OCI-LY1 (cell line): ENCODE data around the gene MAPK1.
A peak's percentile ranks its signal among the peaks of the same experiment; 100 is the strongest.

ENCODE experiments used
- H2AFZ ChIP-seq: fragments of 200-600 bp; sonication (generic), shearing (Covaris generic); 2 replicates; pipeline ENCODE4 v1.6.0; 2014; ENCODE audit warnings: antibody characterized with exemption, mild to moderate bottlenecking, low read length
- H3F3A ChIP-seq: fragments of 200-600 bp; sonication (generic), shearing (Covaris generic); 2 replicates; pipeline ENCODE4 v1.6.0; 2014; ENCODE audit warnings: mild to moderate bottlenecking, antibody characterized with exemption, low read length, moderate library complexity; ENCODE audit not compliant: insufficient read depth
- H3K27ac ChIP-seq: fragments of 200-600 bp; sonication (generic); 2 replicates; pipeline ENCODE4 v1.5.1; 2014; ENCODE audit warnings: low read length, mixed run types, mild to moderate bottlenecking, low read depth; ENCODE audit not compliant: poor library complexity, severe bottlenecking
- H3K27me3 ChIP-seq: fragments of 200-600 bp; sonication (generic); 2 replicates; pipeline ENCODE4 v1.6.0; 2014; ENCODE audit warnings: antibody characterized with exemption, mild to moderate bottlenecking, low read length, moderate library complexity; ENCODE audit not compliant: insufficient read depth
- H3K36me3 ChIP-seq: fragments of 200-600 bp; sonication (generic); 2 replicates; pipeline ENCODE4 v1.6.1; 2014; ENCODE audit warnings: mild to moderate bottlenecking, antibody characterized with exemption, low read length, moderate library complexity, mixed read lengths; ENCODE audit not compliant: insufficient read depth
- H3K4me1 ChIP-seq: fragments of 200-600 bp; sonication (generic); 2 replicates; pipeline ENCODE4 v1.5.1; 2014; ENCODE audit warnings: mild to moderate bottlenecking, low read length, moderate library complexity; ENCODE audit not compliant: insufficient read depth, severe bottlenecking
- H3K4me2 ChIP-seq: fragments of 200-600 bp; sonication (generic), shearing (Covaris generic); 2 replicates; pipeline ENCODE4 v1.6.1; 2014; ENCODE audit warnings: low read length
- H3K4me3 ChIP-seq: fragments of 200-600 bp; sonication (generic); 2 replicates; pipeline ENCODE4 v1.5.1; 2014; ENCODE audit warnings: low read length, low read depth, mild to moderate bottlenecking, mixed read lengths; ENCODE audit not compliant: poor library complexity, severe bottlenecking
- H3K79me2 ChIP-seq: fragments of 200-600 bp; shearing (Covaris generic); 2 replicates; pipeline ENCODE4 v1.6.1; 2016; ENCODE audit warnings: mixed run types, low read length, mixed read lengths; ENCODE audit not compliant: insufficient read depth
- H3K9ac ChIP-seq: fragments of 200-600 bp; sonication (generic), shearing (Covaris generic); 2 replicates; pipeline ENCODE4 v1.6.1; 2014; ENCODE audit warnings: mild to moderate bottlenecking, low read length, mixed read lengths
- H3K9me2 ChIP-seq: fragments of 200-600 bp; sonication (generic), shearing (Covaris generic); 2 replicates; pipeline ENCODE4 v1.6.1; 2014; ENCODE audit warnings: low read depth, mild to moderate bottlenecking, low read length, mixed read lengths
- H3K9me3 ChIP-seq: fragments of 200-600 bp; shearing (Covaris generic); 2 replicates; pipeline ENCODE4 v1.6.1; 2014; ENCODE audit warnings: low read length, mixed read lengths
- H4K20me1 ChIP-seq: fragments of 200-600 bp; sonication (generic), shearing (Covaris generic); 2 replicates; pipeline ENCODE4 v1.6.0; 2016; ENCODE audit warnings: mild to moderate bottlenecking, low read length; ENCODE audit not compliant: insufficient read depth
- EZH2 ChIP-seq: fragments of 200-600 bp; sonication (generic), shearing (Covaris generic); IDR thresholded peaks from 2 replicates; pipeline ENCODE4 v1.8.0; 2017; ENCODE audit warnings: borderline replicate concordance, mixed run types, mild to moderate bottlenecking, antibody characterized with exemption, low read length, moderate library complexity, mixed read lengths
- TF ChIP-seq, protein P1 (sequence below): fragments of 200-600 bp; sonication (generic), shearing (Covaris generic); IDR thresholded peaks from 2 replicates; pipeline ENCODE4 v1.5.1; 2017; ENCODE audit warnings: mild to moderate bottlenecking, antibody characterized with exemption, low read length, moderate library complexity, mixed read lengths

The MAPK1 gene

DNA sequence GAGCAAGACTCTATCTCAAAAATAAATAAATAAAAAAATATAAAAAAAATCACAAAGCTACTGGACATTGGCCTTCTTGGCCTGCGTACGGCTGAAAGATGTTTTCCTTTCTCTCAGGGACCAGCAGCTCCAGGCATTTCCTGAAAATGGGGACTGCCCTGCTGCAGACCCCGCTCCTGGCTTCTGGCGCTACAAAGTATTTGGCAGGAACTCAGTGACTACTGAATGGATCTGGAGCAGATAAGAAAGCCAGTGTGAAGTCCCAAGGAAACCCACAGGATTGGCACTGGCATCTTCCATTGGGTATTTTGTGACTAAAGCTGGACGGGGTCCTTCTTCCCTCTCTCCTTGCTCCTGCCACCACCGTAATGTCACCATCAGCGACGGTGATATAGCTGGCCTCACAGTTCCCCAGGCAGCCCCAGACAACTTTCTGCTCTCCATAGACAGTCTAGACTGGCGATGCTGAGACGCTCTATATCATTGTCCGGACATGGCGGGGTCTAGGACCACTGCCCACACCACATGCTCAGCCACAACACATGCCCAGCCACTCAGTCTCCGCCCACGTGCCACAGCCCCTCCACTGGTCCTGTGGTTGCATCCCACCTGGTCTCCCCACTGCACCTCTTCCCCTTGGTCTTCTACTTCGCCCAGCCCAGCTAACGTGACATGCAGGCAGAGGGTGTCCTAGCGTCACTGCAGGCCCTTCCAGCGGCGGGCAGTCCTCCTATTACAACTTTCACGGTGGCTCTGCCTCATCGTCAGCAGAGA lies 109.2 kb downstream of the MAPK1 start:
- no peak overlapping the region for H2AFZ ChIP-seq
- no peaks in the 10 kb centered on the region for H3K9me3 ChIP-seq
- peaks cover 37% of the 10 kb centered on the region for H3K36me3 ChIP-seq
- no peak overlapping the region for H3K9ac ChIP-seq
- no peaks in the 10 kb centered on the region for H3K9me2 ChIP-seq
- no peak overlapping the region for H3K27ac ChIP-seq
- TF ChIP-seq EZH2, result no peak
- TF ChIP-seq, protein P1, sequence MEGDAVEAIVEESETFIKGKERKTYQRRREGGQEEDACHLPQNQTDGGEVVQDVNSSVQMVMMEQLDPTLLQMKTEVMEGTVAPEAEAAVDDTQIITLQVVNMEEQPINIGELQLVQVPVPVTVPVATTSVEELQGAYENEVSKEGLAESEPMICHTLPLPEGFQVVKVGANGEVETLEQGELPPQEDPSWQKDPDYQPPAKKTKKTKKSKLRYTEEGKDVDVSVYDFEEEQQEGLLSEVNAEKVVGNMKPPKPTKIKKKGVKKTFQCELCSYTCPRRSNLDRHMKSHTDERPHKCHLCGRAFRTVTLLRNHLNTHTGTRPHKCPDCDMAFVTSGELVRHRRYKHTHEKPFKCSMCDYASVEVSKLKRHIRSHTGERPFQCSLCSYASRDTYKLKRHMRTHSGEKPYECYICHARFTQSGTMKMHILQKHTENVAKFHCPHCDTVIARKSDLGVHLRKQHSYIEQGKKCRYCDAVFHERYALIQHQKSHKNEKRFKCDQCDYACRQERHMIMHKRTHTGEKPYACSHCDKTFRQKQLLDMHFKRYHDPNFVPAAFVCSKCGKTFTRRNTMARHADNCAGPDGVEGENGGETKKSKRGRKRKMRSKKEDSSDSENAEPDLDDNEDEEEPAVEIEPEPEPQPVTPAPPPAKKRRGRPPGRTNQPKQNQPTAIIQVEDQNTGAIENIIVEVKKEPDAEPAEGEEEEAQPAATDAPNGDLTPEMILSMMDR, result no peak
- H4K20me1 ChIP-seq, result no peaks in the 10 kb centered on the region
- peaks cover 51% of the 10 kb centered on the region for H3K4me1 ChIP-seq
- H3K79me2 ChIP-seq, result no peaks in the 10 kb centered on the region
- H3K27me3 ChIP-seq, result no peaks in the 10 kb centered on the region
- no peak overlapping the region for H3K4me3 ChIP-seq
- no peak overlapping the region for H3K4me2 ChIP-seq
- H3F3A ChIP-seq, result no peaks in the 10 kb centered on the region

GRCh38 chr22:21755851-21756284 lies 111.6 kb downstream of the MAPK1 start:
- Histone ChIP-seq H3K9me3 (no peaks in the 10 kb centered on the region), H3K27ac (peak overlapping the region; percentile 74), H3K4me2 (peak overlapping the region; percentile 47), H3K4me1 (peaks cover 39% of the 10 kb centered on the region), H3K36me3 (peaks cover 13% of the 10 kb centered on the region; the same call in 1 of the 2 replicates), H3K79me2 (no peaks in the 10 kb centered on the region), H3F3A (no peaks in the 10 kb centered on the region), H2AFZ (no peak overlapping the region), H3K4me3 (no peak overlapping the region), H4K20me1 (no peaks in the 10 kb centered on the region), H3K9ac (no peak overlapping the region; the same call in 1 of the 2 replicates), H3K27me3 (no peaks in the 10 kb centered on the region), H3K9me2 (no peaks in the 10 kb centered on the region)
- no peak for TF ChIP-seq EZH2
- TF ChIP-seq, protein P1, result no peak

- peak overlapping the region; percentile 20 for H3K4me3 ChIP-seq
- peak overlapping the region; percentile 74 for H3K27ac ChIP-seq
- no peaks in the 10 kb centered on the region for H3K9me2 ChIP-seq
- H3K27me3 ChIP-seq, result no peaks in the 10 kb centered on the region
- peak overlapping the region; percentile 47 for H3K4me2 ChIP-seq
- no peaks in the 10 kb centered on the region for H3K9me3 ChIP-seq
- TF ChIP-seq, protein P1, result no peak
- no peak for TF ChIP-seq EZH2
- no peaks in the 10 kb centered on the region for H4K20me1 ChIP-seq
- H3K4me1 ChIP-seq, result peaks cover 33% of the 10 kb centered on the region
- 0 out of 2 replicates have a peak, but pooled peaks cover 6% of the 10 kb centered on the region for H3K36me3 ChIP-seq
- H2AFZ ChIP-seq, result no peak overlapping the region
- H3F3A ChIP-seq, result no peaks in the 10 kb centered on the region
- H3K79me2 ChIP-seq, result no peaks in the 10 kb centered on the region
- peak overlapping the region; percentile 28; the same call in 1 of the 2 replicates for H3K9ac ChIP-seq
Observed at GRCh38 chr22:21754523-21754922, 112.9 kb downstream of the MAPK1 start.
